Stimulated activated CD4-positive, alpha-beta T cell treated with anti-CD3 and anti-CD28 coated beads, Interleukin-4, amount 100 ng/mL, for 1 hour (primary cell): ENCODE data around the gene TTC1.

Experiments
- DNase-seq: peaks from one replicate; pipeline ENCODE4 v3.0.0-alpha.2; 2020

The TTC1 gene

GRCh38 chr5:160090059-160090458 lies 81.1 kb downstream of the TTC1 start:
- DNase-seq, result no peak

DNA sequence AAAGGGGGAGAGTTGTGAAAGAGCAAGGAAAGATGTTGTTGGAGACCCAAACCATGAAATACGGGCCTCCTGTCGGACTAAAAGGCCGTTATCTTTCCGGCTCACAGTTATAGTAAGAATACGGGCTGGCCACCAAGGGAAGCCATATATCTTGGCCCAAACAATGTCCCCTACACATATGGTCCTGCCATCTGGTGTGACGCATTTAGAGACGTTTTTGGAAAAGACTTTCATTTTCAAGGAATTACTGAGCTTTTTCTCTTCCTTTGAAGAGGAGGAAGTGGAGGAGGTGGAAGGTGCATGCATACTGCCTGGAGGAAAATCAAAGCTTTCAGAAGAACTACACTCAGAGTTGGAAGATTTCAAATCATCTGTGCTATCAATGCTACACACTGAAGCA lies 83.6 kb downstream of the TTC1 start:
- no peak for DNase-seq

DNA sequence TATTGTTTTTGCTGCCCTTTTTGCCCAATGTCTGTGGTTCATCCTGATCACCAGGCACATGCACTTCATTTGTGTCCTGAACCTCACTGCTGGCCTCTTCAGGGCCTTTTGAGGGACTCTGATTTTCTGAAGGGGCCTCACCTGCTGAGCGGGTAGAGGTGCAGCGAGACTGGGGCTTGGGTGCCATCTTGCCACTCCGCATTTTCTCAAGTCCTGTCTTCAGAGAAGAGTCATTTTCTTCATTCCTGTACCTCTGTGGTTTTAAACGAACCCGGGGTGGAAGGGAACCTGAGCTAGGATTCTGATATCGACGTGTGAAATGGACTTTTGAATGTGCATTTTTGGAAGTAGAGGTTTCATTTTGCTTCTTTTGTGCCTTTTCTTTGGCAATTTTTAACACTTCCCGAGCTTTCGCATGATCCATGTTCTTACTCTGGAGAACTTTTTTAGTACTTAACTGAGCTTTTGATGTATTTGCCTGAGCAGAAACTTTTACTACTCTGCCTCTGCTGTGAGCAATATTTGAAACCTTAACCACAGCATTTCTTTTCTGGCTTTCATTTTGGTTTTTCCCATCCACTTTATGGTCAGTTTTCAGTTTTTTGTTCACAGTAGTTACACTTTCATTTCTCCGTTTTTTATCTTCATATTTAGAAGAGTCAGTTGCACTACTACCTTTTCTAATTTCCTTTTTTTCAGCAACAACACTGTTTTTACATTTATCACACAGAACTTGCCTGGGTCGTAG lies 84.2 kb downstream of the TTC1 start:
- DNase-seq, result no peak

DNA sequence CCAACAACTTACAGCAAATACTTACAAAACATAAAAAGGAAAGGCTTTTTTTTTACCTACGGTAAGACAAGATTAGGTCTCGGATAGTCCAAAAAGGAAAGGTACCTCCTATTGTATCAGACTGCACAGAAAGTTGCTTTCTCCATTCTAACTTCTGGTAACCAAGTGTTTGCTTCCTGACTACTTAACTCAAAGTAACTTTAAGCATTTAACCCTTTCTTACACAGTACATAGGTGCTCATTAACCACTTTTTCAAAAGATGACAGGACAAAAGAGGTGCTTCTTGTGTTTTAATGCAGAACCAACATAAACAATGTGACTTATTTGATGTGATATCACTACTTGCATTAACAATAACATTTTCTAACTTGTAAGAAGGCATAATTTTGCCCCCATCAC lies 87.2 kb downstream of the TTC1 start:
- DNase-seq, result no peak

DNA sequence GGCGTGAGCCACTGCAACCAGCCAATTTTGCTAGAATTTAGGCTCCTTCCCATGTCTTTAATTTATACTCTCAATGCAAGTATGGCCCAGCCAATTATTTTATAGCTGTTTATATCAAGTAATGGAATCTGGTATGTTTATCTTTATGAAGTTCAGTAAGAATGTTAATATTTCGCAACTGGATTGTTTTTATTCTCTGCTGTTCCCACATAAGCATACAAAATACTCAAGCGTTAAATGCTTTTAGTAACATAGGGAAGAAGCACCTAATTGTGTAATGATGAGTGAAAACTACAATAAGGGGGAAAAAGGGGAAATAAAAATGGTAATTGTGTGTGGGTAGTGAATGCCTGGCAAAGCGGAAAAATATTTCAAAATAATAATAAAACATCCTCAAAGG lies 89.1 kb downstream of the TTC1 start:
- DNase-seq, result no peak

DNA sequence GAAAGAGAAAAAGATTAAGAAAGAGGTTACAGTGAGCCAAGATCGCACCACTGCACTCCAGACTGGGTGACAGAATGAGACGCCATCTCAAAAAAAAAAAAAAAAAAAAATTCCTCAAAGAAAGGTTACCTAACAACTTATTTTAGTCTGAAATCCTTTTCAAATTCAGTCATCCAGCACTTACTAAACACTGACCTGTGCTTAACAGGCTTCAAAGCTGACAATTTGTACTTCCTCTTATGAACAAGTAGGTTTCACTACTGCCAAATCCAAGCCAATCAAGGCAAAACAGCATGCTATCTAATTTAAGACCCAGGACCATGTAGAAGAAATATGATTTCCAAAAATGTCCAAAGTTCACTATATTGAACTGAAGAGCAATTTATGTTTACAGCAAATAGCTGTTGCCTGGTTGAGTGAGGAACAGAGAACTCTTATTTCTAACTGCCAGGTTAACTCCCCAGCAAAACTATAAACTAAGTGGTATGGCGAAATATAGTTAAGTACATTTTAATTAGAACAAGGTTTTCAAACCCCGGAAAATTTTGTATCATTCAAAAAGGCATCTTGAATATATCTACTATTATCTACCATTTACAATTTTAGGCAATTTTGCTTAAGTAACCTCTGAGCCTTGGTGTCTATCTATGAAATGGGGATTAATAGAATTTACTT lies 96.9 kb downstream of the TTC1 start:
- DNase-seq, result no peak

DNA sequence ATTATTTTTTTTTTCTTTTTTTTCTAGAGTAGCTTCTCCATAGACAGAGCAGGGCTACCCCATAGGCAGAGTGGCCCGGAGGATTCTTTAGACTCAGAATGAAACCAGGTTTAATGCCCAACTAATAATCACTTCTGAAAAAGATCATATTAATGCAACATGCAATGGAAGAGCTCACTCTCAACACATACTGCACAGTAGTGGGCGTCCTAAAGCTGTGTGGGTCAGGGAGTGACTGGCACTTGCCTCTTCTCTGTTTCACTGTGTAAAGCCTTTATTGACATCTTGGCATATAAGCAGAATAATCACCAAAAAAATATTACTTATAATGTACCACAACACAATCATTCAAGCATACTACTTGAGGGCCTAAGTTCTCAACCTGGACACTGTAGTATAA lies 99.2 kb downstream of the TTC1 start:
- DNase-seq, result no peak
